Activated T-cell treated with anti-CD3 and anti-CD28 coated beads for 48 hours (primary cell): Measurements from ENCODE around the gene AMD1.
"Not testable (repeated sequence)": the region's sequence is repeated elsewhere in the genome, so short reads cannot be mapped to it uniquely, and the experiment has no call there.

Source experiments
- DNase-seq: peaks from one replicate; pipeline ENCODE4 v3.0.0-alpha.2; 2020; ENCODE audit warnings: low read depth

Gene AMD1

DNA sequence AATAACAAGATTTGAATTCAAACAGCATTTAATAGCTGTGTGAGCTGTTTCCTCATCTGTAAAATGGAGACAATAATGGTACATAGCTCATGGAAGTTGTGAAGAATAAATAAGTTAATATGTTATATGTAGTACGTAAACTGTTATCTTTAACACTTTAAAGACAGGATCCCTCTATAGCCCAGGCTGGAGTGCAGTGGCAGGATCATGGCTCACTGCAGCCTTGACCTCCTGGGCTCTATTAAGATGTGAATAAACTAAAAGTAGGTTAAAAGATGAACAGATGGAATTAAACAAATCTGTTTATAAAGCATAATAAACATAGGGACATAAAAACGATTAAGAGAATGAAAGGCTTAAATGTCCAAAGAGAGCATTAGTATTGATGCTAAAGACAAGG lies 3.0 kb downstream of the AMD1 start:
- no peak for DNase-seq

DNA sequence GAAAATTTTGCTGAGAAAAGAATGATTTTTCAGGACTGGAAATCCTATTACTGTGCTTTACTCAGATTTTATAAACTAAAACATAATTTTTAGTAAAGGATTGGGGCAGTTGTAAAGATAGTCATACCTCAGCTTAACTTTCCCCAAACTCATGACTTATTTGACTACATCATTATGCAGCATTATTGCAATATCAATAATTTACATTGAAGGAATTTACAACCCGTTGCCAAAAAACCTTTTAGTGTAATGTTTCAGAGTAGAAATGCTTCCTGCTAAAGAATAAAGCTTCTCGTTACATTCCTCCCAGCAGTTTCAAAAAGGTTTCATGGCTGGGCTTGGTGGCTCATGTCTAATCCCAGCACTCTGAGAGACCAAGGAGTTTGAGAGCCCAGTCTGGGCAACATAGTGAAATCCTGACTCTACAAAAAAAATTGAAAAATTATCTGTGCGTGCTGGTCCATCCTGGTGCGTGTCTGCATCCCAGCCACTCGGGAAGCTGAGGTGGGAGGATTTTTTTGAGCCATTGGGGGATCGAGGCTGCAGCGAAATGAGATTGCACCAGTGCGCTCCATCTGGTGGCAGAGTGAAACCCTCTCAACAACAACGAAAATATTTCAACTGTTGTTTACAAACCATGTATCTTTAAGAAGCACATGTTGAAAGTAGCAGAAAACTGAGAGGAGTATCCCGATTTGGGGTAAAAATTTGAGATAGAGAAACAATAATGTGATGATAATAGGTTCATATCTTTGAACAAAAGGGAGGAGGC lies 4.4 kb downstream of the AMD1 start:
- no peak for DNase-seq

DNA sequence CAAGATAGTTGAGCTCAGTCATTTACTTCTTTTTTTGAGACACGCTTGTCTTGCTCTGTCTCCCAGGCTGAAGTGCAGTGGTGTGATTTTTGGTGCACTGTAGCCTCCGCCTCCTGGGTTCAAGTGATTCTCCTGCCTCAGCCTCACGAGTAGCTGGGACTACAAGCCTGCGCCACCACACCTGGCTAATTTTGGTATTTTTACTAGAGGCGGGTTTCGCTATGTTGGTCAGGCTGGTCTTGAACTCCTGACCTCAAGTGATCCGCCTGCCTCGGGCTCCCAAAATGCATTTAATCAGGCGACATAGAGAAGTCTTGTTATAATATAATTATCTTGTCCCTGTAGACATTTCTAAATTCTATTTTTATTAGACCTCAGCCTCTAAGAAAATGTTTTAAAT lies 6.1 kb downstream of the AMD1 start:
- DNase-seq: no peak

DNA sequence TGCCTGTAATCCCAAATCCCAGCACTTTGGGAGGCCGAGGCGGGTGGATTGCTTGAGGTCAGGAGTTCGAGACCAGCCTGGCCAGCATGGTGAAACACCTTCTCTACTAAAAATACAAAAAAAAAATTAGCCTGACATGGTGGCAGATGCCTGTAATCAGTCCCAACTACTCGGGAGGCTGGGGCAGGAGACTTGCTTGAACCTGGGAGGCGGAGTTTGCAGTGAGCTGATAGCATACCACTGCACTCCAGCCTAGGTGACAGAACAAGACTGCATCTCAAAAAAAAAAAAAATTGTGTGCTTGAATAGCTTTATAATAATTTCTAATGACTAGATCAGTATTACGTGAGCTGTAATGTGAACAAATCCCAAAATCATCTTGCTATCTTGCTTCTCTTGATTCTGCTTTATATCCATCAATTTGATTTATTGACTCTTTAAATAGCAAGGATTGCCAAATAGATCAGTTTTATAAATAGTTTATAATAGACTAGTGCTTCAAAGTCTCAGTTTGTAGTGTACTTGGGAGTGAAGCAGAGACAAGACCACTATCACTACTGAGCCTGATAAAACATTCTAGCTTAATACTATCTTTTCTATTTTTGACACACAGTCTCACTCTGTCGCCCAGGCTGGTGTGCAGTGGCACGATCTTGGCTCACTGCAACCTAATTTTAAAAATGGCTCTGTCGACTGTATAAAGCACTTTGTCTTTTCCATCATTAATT lies 7.1 kb downstream of the AMD1 start:
- no peak for DNase-seq

DNA sequence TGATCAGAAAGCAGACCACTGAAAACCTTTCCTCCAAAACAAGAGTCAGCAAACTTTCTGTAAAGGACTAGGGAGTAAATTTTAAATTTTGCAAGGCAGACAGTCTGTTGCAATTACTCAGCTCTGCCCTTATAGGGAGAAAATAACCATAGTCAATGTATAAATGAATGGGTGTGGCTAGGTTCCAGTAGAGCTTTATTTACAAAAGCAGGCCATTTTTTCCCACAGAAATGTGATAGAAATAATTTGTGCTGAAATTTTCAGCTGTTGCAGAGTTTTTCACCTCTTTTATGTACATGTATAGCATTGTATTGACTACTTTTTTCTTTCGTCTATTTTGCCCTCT lies 7.7 kb downstream of the AMD1 start:
- DNase-seq: no peak

DNA sequence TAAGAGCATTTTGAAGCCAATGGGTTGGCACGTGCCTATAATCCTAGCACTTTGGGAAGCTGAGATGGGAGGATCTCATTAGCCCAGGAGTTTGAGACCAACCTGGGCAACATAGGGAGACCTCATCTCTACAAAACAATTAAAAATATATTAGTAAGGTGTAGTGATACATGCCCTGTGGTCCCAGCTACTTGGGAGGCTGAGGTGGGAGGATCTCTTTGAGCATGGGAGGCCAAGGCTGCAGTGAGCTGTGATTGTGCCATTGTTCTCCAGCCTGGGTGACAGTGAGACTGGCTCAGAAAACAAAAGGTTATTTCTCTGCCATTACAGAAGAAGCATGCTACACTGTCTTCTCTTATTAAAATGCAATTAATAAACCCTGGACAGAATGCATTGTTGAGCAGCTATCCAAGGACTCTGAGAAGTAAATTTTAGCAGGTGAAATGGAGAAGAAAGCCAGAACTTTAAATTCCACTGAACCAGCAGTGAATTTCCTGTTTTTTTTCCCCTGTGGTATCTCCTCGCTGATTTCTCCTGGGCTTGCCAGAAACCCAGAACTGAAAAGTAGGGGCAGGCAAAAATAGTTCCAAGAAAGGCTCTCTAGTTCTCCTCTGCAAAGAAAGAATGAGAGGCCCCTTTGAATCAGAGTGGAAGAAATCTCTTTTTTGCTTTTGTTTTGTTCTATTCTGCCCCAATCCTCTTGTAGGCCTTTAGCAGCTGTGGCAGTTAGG lies 8.4 kb downstream of the AMD1 start:
- no peak for DNase-seq

DNA sequence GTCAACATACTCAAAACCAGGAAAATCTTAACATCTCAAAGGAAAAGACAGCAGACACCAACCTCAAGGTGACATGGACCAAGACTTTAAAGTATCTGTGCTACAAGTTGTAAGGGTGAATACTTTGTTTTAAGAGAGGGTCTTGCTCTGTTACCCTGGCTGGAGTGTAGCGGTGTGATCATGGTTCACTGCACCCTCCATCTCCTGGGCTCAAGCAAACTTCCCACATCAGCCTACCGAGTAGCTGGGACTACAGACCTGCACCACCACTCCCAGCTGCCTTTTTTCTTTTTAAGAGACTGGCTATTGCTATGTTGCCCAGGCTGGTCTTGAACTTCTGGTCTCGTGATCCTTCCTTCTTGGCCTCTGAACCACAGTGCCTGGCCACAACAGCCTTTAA lies 9.7 kb downstream of the AMD1 start:
- DNase-seq: no peak

DNA sequence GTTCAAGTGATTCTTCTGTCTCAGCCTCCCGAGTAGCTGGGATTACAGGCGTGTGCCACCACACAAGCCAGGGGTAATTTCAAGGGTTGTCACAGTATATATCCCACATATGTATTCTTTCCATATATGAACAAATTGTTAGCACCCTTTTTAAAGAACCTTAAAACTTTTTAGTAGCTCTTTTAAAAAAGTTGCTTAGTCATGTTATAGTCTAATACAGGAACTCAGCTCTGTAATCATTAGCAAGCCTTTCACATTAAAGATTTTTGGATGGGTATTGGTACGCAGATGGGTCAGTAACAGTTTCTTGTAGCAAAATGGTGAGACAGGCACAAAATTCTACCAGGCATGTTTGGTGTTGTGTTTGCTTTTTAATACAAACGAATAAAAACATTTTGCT lies 10.9 kb downstream of the AMD1 start:
- no peak for DNase-seq

DNA sequence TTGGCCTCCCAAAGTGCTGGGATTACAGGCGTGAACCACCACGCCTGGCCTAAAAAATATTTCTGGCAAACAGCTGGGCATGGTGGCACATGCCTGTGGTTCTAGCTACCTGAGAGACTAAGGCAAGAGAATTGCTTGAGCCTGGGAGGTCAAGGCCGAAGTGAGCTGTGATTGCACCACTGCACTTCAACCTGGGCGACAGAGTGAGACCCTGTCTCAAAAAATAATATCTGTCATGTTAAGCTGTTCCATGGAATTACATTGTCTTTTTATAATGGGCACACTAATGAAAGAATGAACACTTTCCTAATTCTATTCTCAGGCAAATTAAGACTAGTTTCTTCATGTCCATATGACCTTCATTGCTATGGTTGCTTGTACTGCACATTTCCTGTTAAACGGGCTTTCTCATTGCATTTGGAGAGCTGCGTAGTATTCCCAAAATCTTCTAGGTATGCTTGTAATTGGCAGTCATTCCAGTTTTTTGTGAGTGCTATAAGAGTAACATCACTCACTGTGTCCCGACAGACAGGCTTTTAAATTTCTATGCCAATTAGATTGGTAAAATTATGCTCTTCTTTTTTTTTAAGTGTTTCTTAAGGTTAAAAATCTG lies 12.1 kb downstream of the AMD1 start:
- DNase-seq: no peak

DNA sequence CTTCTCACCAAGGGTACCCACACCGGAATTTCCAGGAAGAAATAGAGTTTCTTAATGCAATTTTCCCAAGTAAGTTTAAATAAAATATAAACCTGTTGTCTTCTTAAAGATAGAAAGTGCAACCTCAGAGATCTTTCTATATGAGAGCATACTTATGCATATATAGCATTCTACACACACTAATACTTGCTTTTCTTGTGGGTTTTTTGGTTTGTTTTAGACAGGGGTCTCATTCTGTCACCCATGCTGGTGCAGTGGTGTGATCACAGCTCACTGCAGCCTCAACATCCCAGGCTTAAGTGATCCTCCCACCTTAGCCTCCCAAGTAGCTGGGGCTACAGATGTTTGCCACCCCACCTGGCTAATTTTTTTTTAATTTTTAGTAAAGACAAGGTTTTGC lies 15.7 kb downstream of the AMD1 start:
- no peak for DNase-seq

DNA sequence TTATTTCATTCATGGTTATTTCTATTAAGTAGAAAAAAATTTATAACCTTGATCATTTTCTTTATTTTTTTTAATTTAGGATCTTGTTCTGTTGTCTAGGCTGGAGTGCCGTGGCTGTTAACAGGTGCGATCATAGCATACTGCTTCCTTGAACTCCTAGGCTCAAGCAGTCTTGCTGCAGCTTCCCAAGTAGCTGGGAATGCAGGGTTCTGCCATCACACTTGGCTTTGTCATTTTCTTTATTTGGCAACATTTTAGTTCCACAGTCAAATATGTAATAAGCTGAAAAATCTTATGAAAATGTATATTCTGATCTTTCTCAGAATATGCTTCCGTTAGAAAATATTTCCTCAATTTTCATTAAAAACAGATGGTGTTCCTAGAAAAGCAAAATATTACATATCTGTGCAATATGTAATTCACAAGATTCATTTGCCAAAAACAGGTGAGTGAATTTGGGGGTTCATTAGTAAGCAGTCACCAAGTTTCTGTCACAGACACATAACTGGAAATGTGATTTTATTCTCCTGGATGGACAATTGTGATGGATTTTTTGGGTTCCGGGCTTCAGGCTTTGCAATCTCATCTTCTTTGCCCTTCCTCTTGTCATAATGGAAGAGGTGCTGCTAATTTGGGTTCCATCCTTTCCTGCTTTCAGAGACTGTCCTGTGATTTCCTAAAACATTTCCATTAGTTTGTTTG lies 21.5 kb downstream of the AMD1 start:
- no peak for DNase-seq

DNA sequence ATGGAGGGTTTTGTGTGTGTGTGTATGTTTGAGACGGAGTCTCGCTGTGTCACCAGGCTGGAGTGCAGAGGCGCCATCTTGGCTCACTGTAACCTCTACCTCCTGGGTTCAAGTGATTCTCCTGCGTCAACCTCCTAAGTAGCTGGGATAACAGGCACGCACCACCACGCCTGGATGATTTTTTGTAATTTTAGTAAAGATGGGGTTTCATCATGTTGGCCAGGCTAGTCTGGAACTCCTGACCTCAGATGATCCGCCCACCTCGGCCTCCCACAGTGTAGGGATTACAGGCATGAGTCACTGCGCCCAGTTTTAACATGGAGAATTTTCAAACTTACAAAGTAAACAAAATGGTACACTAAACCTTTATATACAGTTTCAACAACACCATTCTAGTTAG lies 22.8 kb downstream of the AMD1 start:
- no peak for DNase-seq

DNA sequence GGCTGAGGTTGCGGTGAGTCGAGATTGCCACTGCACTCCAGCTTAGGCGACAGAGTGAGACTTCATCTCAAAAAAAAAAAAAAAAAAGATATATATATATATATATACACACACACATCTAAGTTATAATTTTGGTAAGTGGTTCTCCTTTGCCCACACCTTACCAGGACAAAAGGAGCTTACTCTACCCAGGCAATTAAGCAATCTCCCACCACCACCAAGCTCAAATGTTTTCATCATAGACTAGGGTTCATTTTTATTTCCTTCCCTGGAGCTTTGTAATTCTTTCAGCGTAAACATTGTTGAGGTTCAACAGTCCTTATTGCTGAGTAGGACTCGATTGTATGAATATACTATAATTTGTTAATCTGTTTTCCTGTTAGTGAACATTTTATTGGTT lies 23.5 kb downstream of the AMD1 start:
- no peak for DNase-seq

DNA sequence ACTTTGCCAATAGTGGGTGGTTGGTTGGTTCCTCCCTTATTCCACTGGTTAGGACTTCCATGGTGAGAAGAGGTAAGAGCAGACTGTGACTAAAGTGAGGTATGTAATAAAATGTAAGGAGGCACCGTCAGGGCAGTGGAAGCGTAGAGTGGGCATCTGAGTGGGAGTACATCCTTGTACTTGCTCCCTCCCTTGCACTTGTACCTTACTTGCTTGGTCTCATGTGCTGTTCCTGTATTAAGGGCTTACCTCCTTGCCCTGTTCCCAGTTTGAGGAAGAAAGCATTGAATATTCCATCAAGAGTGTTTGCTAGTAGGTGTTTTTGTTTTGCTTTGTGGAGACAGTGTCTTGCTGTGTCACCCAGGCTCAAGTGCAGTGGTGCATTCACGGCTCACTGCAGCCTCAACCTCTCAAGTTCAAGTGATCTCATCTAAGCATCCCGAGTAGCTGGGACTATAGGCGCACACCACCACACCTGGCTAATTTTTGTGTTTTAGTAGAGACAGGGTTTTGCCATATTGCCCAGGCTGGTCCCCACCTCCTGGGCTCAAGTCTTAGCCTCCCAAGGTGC lies 25.5 kb downstream of the AMD1 start:
- DNase-seq: no peak

DNA sequence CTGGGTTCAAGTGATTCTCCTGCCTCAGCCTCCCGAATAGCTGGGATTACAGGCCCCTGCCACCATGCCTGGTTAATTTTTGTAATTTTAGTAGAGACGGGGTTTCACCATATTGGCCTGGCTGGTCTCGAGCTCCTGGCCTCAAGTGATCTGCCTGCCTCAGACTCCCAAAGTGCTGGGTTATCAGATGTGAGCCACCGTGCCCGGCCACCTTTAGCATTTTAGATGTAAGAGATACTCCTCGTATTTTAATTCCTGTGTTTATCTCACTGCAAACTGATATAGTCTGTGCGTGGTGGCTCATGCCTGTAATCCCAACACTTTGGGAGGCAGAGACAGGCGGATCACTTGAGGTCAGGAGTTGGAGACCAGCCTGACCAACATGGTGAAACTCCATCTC lies 27.0 kb downstream of the AMD1 start:
- DNase-seq: not testable (repeated sequence)

DNA sequence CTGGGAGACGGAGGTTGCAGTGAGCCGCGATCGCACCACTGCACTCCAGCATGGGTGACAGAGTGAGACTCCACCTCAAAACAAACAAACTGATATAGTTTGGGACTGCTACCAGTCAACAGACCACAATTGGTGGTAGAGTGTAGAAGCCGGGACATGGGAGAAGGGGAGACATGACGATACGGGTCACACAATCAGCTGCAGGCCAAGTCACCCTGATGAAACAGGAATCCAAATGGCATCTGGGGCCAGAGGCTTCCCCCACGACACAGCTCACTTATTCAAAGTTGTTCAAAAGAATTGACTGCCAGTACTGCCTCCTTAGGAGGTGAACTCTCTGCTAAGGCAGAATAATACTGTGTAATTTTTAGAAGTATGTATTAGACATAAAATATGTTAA lies 27.5 kb downstream of the AMD1 start:
- DNase-seq: no peak

DNA sequence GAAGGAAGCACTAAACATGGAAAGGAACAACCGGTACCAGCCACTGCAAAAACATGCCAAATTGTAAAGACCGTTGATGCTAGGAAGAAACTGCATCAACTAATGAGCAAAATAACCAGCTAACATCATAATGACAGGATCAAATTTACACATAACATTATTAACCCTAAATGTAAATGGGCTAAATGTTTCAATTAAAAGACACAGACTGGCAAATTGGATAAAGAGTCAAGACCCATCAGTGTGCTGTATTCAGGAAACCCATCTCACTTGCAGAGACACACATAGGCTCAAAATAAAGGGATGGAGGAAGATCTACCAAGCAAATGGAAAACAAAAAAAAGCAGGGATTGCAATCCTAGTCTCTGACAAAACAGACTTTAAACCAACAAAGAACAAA lies 31.7 kb downstream of the AMD1 start:
- not testable (repeated sequence) for DNase-seq

DNA sequence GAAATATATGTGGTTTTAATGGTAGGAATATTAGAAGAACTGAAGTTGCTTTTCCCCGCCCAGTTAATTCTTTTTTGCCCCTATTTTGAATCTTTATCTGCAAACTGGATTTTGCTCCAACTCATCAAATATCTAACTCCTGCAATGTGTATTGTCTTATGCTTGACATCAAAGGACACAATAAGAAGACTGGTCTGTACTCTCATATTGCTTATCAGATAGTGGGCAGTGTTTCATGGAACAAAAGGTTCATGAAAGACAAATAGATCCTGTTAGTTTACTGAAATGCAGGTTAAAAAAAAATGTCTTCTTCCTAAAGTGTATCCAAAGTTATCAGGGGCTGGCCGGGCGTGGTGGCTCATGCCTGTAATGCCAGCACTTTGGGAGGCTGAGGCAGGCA lies 56.2 kb downstream of the AMD1 start:
- DNase-seq: no peak

DNA sequence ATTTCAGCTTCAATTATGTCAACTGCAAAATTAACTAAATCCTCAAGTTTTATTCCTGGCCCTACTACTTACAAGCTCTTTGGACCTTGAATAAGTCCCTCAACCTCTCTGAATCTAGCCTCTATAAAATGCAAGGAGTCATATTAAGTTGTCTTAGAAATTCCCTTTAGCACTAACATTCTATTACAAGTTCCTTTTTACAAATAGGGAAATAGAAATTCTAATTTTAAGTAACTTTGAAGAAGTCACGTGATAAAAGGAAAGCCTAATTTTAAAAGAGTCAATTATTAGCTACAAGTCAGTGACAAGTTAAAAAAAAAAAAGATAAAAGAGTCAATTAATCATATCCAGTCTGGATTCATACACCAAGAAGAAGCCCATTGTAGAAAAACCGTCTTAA lies 59.3 kb downstream of the AMD1 start:
- no peak for DNase-seq

DNA sequence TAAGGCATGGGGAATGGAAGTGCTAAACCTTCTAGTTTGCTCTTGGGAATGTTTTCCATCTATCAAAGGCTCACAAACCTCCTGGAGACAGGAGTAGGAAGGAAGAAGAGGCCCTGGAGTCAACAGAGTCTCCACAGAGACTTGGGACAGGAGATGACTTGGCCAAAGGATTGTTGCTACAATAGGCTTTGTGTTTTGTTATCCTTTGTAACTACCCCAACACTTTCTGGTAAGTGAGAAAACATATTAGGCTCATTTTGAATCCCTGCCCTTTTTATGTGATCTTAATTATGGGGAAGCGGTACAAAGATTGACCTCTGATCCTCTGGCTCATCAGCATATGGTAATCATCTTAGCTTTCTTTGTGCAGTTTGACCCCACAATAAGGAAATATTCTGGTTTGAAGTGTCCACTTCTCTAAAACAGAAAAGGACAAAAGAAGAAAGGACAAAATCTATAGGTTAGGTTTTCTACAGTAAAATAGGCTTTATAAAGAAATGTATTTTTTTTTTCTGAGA lies 59.9 kb downstream of the AMD1 start:
- DNase-seq: no peak

DNA sequence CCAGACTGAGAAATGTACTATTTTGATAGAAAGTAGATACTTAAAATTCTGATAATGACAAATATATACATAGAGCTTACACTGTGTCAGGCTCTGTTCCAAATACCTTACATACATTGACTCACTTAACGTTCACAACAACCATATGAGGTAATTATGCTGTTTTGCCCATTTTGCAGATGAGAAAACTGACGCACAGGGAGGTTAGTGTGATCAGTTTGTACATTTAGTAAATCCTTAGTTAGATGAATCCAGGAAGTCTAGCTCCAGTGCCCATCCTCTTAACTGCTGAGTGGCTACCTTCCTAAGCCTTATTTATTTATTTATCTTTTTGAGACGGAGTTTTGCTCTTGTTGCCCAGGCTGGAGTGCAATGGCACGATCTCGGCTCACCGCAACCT lies 60.6 kb downstream of the AMD1 start:
- no peak for DNase-seq

DNA sequence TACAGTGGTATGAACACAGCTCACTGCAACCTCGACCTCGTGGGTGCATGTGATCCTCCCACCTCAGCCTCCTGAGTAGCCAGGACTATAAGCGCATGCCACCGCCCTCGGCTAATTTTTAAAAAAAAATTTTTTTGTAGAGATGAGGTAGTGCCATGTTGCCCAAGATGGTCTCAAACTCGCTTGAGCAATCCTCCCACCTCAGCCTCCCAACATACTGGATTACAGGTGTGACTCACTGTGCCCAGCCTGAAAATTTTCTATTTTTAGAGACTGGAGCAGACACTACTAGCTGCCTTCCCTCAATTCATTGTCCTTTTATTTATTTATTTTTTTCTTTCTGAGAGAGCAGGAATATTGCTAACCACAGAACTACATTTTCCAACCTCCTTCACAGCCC lies 63.6 kb downstream of the AMD1 start:
- DNase-seq: no peak
